ENCODE data around the gene ATXN7L2. TPM values are rescaled to one million over a fixed set of nuclear protein-coding genes. Genes with fewer than 3 reads are reported as not detected.

The ATXN7L2 gene
- total RNA-seq, 2 donors from 2014 or later, result 11.9 to 13.3 TPM

GRCh38 chr1:109527846-109528695 lies 44.4 kb downstream of the ATXN7L2 start:
- Mint-ChIP-seq H3K36me3 (ENCODE audit: insufficient read depth in 2 of 2) (no peaks in the 10 kb centered on the region), H3K27ac (no peak overlapping the region), H3K4me3 (no peak overlapping the region), H3K9me3 (no peaks in the 10 kb centered on the region), H3K4me1 (ENCODE audit: low read depth) (peaks cover 24% of the 10 kb centered on the region), H3K27me3 (ENCODE audit: low read depth) (no peaks in the 10 kb centered on the region)
- ATAC-seq (replicated peaks in 1 of 2), result no peak
- DNase-seq, result no peak

- no peak overlapping the region for H3K27ac Mint-ChIP-seq
- H3K27me3 Mint-ChIP-seq (ENCODE audit: low read depth), result no peaks in the 10 kb centered on the region
- H3K4me3 Mint-ChIP-seq, result no peak overlapping the region
- ATAC-seq (replicated peaks in 1 of 2) (no peak), DNase-seq (no peak)
- H3K9me3 Mint-ChIP-seq, result no peaks in the 10 kb centered on the region
- H3K4me1 Mint-ChIP-seq (ENCODE audit: low read depth), result peaks cover 24% of the 10 kb centered on the region
- H3K36me3 Mint-ChIP-seq (ENCODE audit: insufficient read depth in 2 of 2), result no peaks in the 10 kb centered on the region
These were observed 45.0 kb downstream of the ATXN7L2 start for GRCh38 chr1:109528712-109529111.

- Mint-ChIP-seq H3K36me3 (ENCODE audit: insufficient read depth in 2 of 2) (no peaks in the 10 kb centered on the region), H3K27ac (no peak overlapping the region), H3K4me1 (ENCODE audit: low read depth) (peaks cover 24% of the 10 kb centered on the region), H3K9me3 (no peaks in the 10 kb centered on the region), H3K27me3 (ENCODE audit: low read depth) (no peaks in the 10 kb centered on the region), H3K4me3 (no peak overlapping the region)
- DNase-seq (no peak), ATAC-seq (replicated peaks in 1 of 2) (no peak)
These were observed 46.3 kb downstream of the ATXN7L2 start for GRCh38 chr1:109529881-109530456.

GRCh38 chr1:109530457-109531087 lies 46.9 kb downstream of the ATXN7L2 start:
- Mint-ChIP-seq H3K27ac (no peak overlapping the region), H3K36me3 (ENCODE audit: insufficient read depth in 2 of 2) (no peaks in the 10 kb centered on the region), H3K9me3 (no peaks in the 10 kb centered on the region), H3K4me1 (ENCODE audit: low read depth) (peaks cover 24% of the 10 kb centered on the region), H3K27me3 (ENCODE audit: low read depth) (no peaks in the 10 kb centered on the region), H3K4me3 (peak overlapping the region in 1 of 2 donors; percentile 2)
- ATAC-seq (replicated peaks in 1 of 2) (no peak), DNase-seq (no peak)

- H3K27me3 Mint-ChIP-seq (ENCODE audit: low read depth), result no peaks in the 10 kb centered on the region
- H3K4me1 Mint-ChIP-seq (ENCODE audit: low read depth), result peaks cover 24% of the 10 kb centered on the region
- H3K36me3 Mint-ChIP-seq (ENCODE audit: insufficient read depth in 2 of 2), result no peaks in the 10 kb centered on the region
- no peak overlapping the region for H3K27ac Mint-ChIP-seq
- H3K9me3 Mint-ChIP-seq, result no peaks in the 10 kb centered on the region
- no peak for ATAC-seq (replicated peaks in 1 of 2)
- no peak for DNase-seq
- peak overlapping the region in 1 of 2 donors; percentile 2 for H3K4me3 Mint-ChIP-seq
These were observed 47.7 kb downstream of the ATXN7L2 start for GRCh38 chr1:109531380-109531779.

GRCh38 chr1:109531826-109532364 lies 48.2 kb downstream of the ATXN7L2 start:
- DNase-seq, result no peak
- Mint-ChIP-seq H3K27me3 (ENCODE audit: low read depth) (no peaks in the 10 kb centered on the region), H3K27ac (peak overlapping the region; percentile 94), H3K4me3 (peak overlapping the region; percentile 78 to 79), H3K9me3 (no peaks in the 10 kb centered on the region), H3K36me3 (ENCODE audit: insufficient read depth in 2 of 2) (no peaks in the 10 kb centered on the region), H3K4me1 (ENCODE audit: low read depth) (peaks cover 24% of the 10 kb centered on the region)
- ATAC-seq (replicated peaks in 1 of 2), result no peak

- H3K4me3 Mint-ChIP-seq, result peak overlapping the region; percentile 78 to 79
- H3K4me1 Mint-ChIP-seq (ENCODE audit: low read depth), result peaks cover 24% of the 10 kb centered on the region
- no peaks in the 10 kb centered on the region for H3K36me3 Mint-ChIP-seq (ENCODE audit: insufficient read depth in 2 of 2)
- peak overlapping the region; percentile 94 for H3K27ac Mint-ChIP-seq
- H3K9me3 Mint-ChIP-seq, result no peaks in the 10 kb centered on the region
- ATAC-seq (replicated peaks in 1 of 2) (peak; percentile 91 to 92), DNase-seq (peak; percentile 90 to 93)
- H3K27me3 Mint-ChIP-seq (ENCODE audit: low read depth), result no peaks in the 10 kb centered on the region
These were observed 48.8 kb downstream of the ATXN7L2 start for GRCh38 chr1:109532365-109533136.

GRCh38 chr1:109534307-109534858 lies 50.7 kb downstream of the ATXN7L2 start:
- Mint-ChIP-seq H3K27me3 (ENCODE audit: low read depth) (no peaks in the 10 kb centered on the region), H3K4me3 (no peak overlapping the region), H3K4me1 (ENCODE audit: low read depth) (peaks cover 24% of the 10 kb centered on the region), H3K9me3 (no peaks in the 10 kb centered on the region), H3K27ac (no peak overlapping the region), H3K36me3 (ENCODE audit: insufficient read depth in 2 of 2) (no peaks in the 10 kb centered on the region)
- ATAC-seq (replicated peaks in 1 of 2) (no peak), DNase-seq (no peak)

- Mint-ChIP-seq H3K4me1 (ENCODE audit: low read depth) (peaks cover 24% of the 10 kb centered on the region), H3K36me3 (ENCODE audit: insufficient read depth in 2 of 2) (no peaks in the 10 kb centered on the region), H3K27me3 (ENCODE audit: low read depth) (no peaks in the 10 kb centered on the region), H3K27ac (no peak overlapping the region), H3K9me3 (no peaks in the 10 kb centered on the region), H3K4me3 (no peak overlapping the region)
- ATAC-seq (replicated peaks in 1 of 2), result no peak
- DNase-seq, result no peak
These were observed 51.8 kb downstream of the ATXN7L2 start for GRCh38 chr1:109535481-109535880.

- Mint-ChIP-seq H3K27ac (no peak overlapping the region), H3K4me1 (ENCODE audit: low read depth) (peaks cover 19% of the 10 kb centered on the region), H3K36me3 (ENCODE audit: insufficient read depth in 2 of 2) (no peaks in the 10 kb centered on the region), H3K27me3 (ENCODE audit: low read depth) (no peaks in the 10 kb centered on the region), H3K4me3 (no peak overlapping the region), H3K9me3 (no peaks in the 10 kb centered on the region)
- DNase-seq, result no peak
- no peak for ATAC-seq (replicated peaks in 1 of 2)
These were observed 52.3 kb downstream of the ATXN7L2 start for GRCh38 chr1:109535971-109536491.

GRCh38 chr1:109537450-109538178 lies 53.9 kb downstream of the ATXN7L2 start:
- Mint-ChIP-seq H3K4me1 (ENCODE audit: low read depth) (peaks cover 3% of the 10 kb centered on the region), H3K27me3 (ENCODE audit: low read depth) (no peaks in the 10 kb centered on the region), H3K9me3 (no peaks in the 10 kb centered on the region), H3K27ac (no peak overlapping the region), H3K36me3 (ENCODE audit: insufficient read depth in 2 of 2) (no peaks in the 10 kb centered on the region), H3K4me3 (no peak overlapping the region)
- ATAC-seq (replicated peaks in 1 of 2) (no peak), DNase-seq (no peak)

Data from activated T-cell treated with anti-CD3 and anti-CD28 coated beads, Interleukin-2, amount 50 U/mL, for 72 hours (primary cell).